MM.1S (cell line): ENCODE results near the gene SPHKAP.

Source experiments
- CTCF ChIP-seq: fragments of 300-600 bp; sonication (generic); IDR thresholded peaks from 2 replicates; pipeline ENCODE4 v1.5.1; 2016; ENCODE audit warnings: antibody characterized with exemption, low read length, mixed read lengths
- EZH2 ChIP-seq: fragments of 300-600 bp; sonication (generic); optimal IDR thresholded peaks from 2 replicates; pipeline ENCODE3; 2017; ENCODE audit warnings: low read depth, mild to moderate bottlenecking, antibody characterized with exemption, low read length, mixed read lengths

- no peak for TF ChIP-seq CTCF
- TF ChIP-seq EZH2: no peak
Observed at GRCh38 chr2:228118940-228119339, 62.5 kb downstream of the SPHKAP start.
